ENCODE results near the gene KLK12.

KLK12 gene, protein sequence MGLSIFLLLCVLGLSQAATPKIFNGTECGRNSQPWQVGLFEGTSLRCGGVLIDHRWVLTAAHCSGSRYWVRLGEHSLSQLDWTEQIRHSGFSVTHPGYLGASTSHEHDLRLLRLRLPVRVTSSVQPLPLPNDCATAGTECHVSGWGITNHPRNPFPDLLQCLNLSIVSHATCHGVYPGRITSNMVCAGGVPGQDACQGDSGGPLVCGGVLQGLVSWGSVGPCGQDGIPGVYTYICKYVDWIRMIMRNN

DNA sequence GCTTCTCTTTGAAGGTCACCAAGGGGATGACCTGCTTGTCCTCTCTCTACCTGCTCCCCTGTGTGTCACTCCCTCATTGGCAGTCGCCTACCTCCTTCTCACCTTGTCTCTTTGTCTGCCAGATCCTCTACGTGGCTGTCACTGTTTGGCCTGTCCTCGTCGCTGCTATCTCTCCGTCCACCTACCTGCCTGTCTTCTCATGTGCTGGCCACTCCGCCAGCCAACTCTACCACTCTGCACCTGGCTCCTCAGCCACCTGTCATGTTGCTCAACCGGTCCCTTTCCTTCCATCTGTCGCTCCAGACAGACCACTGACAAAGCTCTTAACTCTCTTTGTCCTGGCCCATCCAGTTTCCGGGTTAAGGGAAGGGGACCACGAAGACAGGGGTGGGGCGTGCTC, at the start of gene KLK12:
Gene KLK12, minus strand, starts transcription at position 299 of the 400 bp plus-strand sequence. CDS start 381 bp downstream, outside the sequence.
- no peak for DNase-seq (ENCODE audit: low spot score)

DNA sequence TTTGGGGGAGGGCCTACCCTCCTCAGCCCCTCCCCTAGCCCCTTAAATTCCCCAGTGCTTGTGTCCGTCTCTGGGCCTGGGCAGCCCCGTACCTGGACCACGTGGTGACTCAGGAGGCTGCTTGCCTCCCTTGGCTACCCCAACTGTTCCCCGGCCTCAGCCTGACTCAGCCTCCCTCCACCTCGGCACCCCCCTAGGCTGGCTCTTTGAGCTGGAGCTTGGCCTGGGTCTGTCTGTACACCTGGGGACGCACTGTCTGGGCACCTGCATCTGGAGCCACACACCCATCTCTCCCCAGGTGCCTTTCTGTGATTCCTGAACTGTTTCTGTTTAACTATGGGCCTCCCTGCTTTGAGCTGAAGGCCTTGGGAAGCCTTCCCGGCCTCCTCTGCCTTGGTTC, 49.7 kb upstream of the KLK12 start:
- DNase-seq (ENCODE audit: low spot score): no peak

DNA sequence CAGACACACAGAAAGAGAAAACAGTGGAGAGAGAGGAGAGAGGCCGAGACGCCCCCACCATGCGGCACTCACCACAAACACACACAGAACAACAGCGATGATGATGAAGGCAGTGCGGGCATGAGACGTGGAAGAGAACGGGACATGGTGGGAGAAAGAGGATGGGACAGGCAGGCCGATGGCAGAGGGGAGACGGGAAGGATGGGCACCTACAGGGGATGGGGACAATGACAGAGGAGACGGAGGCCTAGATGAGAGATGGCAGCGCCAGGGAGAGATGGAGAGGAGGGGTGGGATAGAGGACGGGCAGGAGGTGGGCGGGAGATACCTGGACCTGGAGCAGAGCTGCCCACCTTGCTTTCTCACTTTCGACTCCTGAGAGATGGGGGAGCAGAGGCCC, 49.0 kb upstream of the KLK12 start:
- no peak for DNase-seq (ENCODE audit: low spot score)

DNA sequence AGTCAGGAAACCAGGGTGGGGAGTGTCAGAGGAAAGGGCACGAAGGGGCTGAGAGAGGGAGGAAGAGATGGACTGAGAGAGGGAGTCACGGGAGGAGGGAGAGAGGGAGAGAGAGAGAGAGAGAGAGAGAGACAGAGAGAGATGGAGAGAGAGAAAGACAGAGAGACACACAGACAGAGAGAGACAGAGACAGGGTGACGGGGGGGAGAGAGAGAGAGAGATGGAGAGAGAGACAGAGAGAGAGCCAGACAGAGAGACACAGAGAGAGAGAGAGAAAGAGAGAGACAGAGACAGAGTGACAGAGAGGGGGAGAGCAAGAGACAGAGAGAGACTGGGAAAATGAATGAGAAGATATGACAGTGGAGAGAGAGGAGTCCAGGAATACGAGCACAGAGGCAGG, 48.4 kb upstream of the KLK12 start:
- DNase-seq (ENCODE audit: low spot score): no peak

DNA sequence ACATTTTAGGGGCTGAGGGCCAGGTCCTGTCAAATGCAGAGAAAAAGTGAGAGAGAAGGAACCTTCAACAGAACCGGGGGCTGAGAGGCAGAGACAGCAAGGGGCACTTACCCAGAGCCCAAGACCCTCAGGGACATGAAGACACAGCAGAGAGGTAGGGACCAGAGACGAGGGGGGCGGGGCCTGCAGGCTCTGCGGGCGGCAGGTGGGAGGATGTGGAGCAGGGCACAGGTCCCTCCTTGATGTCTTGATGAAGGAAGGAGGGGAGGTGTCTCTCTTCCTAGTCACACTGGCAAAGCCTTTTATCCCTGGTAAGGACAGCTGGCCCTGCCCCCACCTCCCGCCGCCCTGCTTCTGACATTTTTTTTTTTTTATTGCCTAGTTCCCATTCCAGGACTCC, 47.8 kb upstream of the KLK12 start, which contains the start of gene KLK14:
Gene KLK14, minus strand, starts transcription at position 277 of the 400 bp plus-strand sequence. Its CDS starts 273 bp downstream, at position 4.
- no peak for DNase-seq (ENCODE audit: low spot score)

DNA sequence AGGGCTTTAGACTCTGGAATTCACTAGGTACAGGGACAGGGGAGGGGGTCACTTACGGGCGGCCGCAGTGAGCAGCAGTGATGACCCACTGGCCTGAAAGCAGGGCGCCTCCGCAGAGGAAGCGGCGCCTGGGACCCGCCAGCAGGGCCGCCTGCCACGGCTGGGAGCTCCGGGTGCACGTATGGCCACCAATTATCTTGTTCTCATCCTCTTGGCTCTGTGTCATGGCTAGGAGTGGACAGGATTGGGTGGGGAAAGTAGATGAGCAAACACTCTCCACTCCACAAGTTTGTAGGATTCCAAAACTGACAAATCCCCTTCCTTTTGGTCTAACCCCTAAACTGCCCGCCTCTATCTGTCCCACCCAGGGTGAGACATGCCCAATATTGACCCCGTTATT, 46.7 kb upstream of the KLK12 start:
- DNase-seq (ENCODE audit: low spot score): no peak

DNA sequence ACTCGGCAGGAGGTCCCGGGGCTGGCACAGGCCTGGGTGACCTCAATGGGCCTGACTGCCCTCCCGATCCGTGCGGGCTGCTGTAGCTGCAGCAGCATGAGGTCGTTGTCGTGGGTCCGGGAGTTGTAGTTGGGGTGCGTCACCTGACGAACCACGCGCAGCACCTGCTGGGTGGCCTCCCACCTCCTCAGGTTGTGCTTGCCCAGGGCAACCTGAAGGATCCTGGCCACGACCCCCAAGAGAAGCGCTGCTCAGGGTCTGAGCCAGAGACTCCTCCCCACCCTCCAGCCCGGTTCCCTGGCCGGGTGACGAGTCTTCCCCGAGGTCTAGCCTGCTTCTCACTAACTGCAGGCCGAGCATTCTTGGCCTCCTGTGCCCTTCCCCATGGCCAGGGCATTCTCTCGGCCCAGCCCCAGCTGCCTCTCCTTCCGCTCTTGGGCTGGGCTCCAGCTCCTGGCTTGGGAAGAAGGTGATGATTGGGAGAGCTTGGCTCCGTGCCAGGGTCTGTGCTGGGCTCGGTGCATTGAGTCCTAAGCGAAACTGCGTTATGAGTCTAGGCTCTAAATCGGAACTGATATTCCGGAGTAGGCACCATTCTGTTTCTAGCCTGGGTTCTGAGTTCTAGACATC, 44.8 kb upstream of the KLK12 start:
- DNase-seq (ENCODE audit: low spot score): no peak

DNA sequence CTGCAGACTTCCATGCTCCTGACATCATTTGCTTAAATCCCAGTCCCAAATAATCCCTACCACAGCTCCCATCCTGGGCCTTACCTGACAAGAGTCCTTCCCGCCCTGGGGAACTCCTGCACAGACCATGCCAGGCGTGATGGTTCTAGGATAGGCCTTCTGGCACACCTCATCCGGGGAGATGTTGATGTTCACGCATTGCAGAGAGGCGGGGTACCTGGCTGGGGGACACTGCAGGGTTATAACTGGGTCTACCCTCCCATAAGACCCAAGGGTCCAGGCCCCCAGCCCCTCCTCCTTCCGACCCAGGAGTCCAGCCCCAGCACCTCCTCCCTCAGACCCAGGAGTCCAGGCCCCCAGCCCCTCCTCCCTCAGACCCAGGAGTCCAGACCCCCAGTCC, 43.9 kb upstream of the KLK12 start:
- no peak for DNase-seq (ENCODE audit: low spot score)

DNA sequence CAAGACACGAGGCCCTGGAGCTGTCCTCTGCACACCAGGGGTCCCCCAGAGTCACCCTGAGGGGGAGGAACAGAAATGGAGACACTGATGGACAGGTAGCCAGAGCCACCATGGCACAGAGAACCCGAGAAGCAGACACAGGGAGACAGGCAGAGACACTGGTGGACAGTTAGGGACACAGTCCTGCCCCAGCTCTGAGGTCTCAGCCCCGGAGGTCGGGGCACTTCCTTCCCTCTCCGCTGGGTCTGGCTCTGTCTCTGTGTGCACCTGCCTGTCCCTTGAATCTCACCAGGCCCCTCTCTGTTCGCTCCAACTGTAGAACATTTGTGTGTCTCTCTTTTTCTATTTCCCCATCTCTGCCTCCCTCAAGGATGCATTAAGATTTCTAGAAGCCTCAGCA, 43.3 kb upstream of the KLK12 start:
- DNase-seq (ENCODE audit: low spot score): no peak

DNA sequence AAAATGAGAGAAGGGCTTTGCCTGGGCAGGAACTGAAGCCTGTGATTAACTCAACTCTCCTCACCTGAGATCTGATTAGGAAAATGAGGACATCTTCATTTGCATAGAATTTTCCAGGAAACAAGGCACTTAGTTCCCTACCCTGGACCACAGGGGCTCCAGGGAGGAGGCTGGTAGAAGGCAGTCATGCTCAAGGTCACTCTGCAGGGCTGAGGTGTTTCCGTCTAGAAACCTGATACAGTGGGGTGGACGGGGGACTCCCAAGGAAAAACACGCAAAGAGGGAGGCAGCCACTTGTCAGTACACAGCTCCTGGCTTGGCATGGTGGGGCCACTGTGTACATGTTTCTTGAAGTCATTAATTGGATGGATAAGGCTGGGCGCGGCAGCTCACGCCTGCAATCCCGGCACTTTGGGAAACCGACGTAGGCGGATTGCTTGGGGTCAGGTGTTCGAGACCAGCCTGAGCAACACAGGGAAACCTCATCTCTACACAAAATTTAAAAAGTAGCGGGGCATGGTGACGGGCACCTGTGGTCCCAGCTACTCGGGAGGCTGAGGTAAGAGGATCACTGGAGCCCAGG, 41.9 kb upstream of the KLK12 start:
- DNase-seq (ENCODE audit: low spot score): no peak

DNA sequence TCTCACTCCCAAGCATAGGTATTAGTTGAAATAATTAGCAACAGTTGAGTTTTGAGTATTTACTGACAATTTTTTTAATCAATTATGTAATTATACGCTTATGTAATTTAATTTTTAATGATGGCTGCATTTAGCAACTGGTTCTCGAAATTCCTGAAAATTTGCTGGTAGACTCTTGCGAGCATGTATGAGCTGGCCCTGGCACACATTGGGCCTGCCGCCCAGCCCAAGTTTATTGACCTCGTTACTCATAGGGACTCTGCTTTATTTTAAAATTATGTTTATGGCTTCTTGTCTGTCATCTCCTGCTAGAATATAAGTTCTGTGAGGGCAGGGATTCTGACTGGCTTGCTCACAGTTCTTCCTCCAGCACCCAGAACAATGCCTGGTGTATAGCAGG, 41.2 kb upstream of the KLK12 start:
- no peak for DNase-seq (ENCODE audit: low spot score)

DNA sequence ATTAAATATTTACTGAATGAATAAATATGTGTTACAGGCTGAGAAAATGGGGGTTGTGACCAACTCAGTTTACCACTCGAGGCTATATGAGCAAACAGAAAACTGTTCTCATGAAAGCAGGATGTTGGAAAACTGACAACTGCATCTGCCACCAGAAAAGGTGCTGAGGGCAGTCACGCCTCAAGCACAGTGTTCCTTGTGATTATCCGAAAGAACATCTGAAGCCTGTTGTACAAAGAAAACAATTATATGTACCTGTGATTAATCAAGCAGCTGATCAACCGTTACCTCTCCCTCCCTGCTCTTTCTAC, 36.2 kb upstream of the KLK12 start:
- DNase-seq (ENCODE audit: low spot score): no peak

DNA sequence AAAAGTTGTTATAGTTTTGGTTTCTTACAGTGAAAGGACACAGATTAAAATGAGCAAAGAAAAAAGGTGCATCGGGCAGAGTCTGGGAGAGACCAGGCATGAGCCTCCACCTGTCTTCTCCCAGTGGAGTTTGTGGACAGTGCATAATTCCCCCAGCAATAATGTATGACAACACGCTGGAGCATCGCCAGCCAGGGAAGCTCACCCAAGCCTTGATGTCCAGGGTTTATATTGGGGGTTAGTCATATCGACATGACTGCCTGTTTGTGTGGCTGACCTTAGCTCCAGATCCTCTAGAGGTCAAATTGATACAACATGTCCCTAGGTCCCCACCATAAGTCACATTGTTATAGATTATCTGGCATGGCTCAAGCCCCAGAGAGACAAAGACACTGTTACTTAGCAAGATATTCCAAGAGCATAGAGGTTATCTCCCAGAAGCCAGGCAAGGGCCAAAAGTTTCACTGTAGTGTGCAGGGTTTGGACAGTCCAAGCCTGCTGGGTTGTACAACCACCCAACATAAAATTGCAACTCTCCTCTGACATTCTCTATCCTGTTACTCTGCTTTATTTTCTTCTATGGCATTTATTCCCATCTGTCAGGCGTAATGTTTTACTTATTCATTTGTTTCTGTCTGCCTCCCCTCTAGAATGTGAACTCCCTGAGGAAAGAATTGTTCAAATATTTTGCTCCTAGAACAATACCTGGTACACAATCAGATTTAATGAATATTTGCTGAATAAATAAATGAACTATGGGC, 35.7 kb upstream of the KLK12 start:
- no peak for DNase-seq (ENCODE audit: low spot score)

DNA sequence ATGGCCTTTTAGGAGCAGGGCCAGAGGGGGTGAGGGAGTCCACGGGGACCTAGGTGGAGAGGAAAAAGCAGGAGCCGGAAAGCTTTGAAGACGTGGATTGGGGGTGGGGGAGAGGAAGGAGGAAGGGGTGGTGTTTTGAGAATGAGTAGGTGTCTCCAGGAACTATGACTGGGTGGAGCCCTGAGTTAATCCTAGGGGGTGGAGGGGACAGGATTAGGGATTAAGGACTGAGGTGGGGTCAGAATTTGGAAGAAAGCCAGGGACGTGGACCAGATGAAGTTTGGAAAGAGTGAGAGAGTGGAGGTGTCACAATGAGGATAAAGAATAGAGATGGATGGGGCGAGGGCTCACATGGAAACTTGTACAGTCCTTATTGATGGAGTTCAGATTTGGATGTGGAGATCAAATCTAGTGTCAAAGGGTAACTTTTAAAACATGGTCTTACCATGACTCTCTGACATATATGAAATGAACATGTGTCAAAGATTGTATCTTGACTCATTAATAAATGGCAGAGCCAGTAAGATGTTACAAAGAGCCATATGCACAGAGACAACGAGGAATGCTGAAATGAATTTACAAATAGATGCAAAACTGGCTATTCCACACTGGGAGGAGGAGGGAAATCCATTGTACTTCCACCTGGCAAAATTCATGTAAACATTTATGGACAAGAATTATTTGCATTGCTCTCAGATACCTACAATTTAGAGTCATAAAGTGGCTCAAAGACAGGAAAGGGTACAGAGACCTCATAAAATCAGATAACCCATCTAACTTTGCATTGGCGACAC, 31.8 kb upstream of the KLK12 start:
- DNase-seq (ENCODE audit: low spot score): no peak

DNA sequence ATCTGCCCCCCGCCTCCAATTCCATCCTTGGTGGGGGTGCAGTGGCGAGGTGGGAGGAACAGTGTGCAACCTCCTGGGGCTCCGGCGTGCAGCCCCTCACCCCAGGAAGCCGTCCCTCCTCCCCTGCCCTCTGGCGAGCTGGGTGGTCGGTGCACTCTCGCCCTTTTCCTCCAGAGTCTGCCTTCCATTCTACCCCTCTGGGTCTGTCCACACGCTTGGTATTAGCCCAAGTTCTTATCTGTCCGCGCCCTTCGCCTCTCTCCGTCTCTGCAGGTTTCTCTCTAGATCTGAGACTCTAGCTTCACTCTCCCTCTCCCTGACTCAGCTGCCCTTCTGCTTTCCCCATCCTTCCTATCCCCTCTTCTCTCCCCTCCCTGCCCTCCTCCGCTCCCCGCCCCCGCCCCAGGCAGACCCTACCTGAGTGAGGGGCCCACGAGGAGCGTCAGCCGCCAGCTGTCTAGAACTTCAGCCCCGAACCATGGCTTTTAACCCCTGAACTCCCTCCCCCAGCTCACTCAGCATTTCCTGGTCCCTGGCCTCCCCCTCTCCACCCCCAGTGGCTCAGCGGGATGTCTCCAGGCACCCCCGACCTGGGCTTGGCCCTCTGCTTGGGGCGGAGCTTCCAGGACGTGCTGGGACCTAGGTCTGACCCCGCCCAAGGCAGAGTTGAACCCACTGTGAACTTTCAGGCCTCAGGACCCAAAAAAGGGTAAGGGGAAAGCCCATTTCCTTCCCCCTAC, 30.6 kb upstream of the KLK12 start:
- no peak for DNase-seq (ENCODE audit: low spot score)

DNA sequence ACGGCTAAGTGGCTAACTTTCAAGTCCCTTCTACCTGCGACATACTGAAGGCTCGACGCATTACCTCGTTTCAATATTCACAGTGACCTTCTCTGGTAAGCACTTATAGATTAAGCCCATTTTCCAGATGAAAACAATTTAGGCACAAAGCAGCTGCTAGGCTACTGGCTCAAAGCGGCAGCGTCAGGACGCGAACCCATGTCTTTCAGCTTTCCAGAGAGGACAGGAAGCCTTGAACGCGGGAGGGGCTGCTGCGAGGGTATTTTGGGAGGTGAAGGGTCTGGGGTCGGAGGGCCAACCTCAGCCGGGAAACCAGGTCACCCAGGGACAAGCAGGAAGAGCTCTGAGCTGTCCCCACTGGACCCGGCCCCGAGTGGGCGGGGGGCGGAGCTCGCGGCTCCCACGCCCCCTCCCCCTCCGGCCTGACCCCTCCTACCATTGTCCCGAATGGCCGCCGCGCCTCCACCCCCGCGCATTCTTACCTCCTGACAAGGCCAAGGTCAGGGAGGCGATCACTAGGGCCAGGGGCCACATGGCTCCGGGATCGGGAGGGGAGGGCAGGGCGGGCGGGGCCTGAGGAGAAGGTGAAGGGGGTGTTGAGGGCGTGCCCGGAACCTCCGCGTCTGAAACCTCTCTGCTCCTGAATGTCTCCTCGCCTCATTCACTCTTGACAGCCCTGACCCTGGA, 29.9 kb upstream of the KLK12 start, which contains the start of gene KLK13:
Gene KLK13, minus strand, starts transcription at position 559 of the 687 bp plus-strand sequence. Its CDS starts 25 bp downstream, at position 534.
- no peak for DNase-seq (ENCODE audit: low spot score)

DNA sequence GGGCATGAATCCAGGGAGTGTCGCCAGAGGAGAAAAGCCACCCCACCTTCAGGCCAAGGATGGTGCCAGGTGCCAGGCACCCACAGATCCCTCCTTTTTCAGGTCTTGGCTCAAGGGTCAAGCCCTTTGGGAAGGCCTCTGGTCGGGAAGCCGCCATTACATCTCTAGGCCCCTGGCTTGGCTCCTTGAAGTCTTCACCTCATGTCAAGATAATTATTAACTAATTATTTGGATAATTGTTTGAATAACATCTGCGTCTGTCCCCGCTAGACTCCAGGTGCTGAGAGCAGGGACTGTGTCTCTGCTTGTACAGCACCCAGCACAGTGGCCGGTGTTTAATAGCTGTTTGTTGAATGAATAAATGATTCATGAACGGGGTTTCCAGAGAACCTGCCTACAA, 28.9 kb upstream of the KLK12 start:
- no peak for DNase-seq (ENCODE audit: low spot score)

DNA sequence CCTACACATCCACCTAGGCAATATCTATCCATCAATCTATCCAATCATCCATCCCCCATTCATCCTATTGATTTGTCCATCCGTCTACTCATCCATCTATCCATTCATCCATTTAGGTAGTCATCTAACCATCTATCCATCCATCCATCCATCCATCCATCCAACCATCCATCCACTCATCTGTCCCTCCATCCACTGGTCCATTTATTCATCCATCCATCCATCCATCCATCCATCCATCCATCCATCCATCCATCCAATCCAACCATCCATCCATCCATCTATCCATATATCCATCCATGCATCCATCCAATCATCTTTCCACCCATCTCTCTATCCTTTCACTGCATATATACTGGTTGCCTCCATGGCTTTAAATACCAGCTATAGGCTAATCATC, 26.2 kb upstream of the KLK12 start:
- no peak for DNase-seq (ENCODE audit: low spot score)

DNA sequence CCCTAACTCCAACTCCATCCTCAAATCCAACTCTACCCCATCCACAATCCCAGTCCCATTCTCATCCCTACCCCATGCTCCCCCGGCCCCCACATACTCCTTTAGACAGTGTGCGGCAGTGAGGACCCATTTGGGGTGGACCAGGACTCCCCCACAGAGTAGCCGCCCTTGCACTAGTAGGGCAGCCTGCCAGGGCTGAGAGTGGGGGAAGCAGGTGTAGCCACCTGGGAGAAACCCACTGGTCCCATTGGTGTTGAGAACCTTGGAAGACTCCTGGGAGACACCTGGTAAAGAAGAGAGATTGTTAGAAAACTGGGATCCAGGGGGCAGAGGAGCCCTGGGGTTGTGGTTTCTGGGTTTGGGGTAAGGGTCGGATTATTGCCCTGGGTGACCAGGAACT, 25.5 kb upstream of the KLK12 start:
- no peak for DNase-seq (ENCODE audit: low spot score)

DNA sequence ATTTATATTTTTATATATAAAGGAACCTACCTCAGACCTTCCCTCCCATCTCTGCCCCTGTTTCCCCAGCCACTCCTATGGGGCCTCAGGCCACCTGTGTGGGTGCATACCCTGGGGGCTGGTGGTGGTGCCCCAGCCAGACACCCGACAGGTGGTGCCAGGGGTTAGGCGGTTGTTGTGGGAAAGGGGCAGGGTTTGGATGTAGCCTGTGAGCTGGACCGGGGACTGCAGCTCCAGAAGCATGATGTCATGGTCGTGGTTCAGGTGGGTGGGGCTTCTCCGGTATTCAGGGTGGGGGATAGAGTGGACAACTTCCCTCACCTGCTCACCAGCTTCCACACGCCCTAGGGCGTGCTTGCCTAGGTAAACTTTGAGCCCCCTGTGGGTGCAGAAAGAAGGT, 24.9 kb upstream of the KLK12 start:
- no peak for DNase-seq (ENCODE audit: low spot score)

DNA sequence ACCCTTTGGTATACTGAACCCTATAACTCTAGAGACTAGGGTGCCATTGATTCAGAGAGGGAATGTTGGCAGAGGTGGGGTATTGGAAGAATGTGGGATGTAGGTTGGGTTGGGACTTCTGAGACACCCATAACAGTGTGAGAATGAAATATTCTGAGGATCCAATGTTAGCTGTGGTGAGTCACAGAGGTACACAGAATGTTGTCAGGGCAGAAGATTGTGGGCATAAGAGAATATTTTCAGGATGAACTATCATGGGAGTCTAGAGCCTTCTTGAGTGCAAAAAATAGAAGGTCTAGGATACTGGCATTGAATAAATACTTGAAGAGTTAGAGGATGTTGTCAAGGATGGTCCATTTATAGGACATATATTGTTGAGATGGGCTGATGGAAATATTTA, 21.1 kb upstream of the KLK12 start:
- DNase-seq (ENCODE audit: low spot score): no peak
